ENCODE measurements around the gene VTA1.
A peak's percentile ranks its signal among the peaks of the same experiment; 100 is the strongest.
"Not testable (repeated sequence)": the region's sequence is repeated elsewhere in the genome, so short reads cannot be mapped to it uniquely, and the experiment has no call there.

Gene VTA1, protein sequence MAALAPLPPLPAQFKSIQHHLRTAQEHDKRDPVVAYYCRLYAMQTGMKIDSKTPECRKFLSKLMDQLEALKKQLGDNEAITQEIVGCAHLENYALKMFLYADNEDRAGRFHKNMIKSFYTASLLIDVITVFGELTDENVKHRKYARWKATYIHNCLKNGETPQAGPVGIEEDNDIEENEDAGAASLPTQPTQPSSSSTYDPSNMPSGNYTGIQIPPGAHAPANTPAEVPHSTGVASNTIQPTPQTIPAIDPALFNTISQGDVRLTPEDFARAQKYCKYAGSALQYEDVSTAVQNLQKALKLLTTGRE

DNA sequence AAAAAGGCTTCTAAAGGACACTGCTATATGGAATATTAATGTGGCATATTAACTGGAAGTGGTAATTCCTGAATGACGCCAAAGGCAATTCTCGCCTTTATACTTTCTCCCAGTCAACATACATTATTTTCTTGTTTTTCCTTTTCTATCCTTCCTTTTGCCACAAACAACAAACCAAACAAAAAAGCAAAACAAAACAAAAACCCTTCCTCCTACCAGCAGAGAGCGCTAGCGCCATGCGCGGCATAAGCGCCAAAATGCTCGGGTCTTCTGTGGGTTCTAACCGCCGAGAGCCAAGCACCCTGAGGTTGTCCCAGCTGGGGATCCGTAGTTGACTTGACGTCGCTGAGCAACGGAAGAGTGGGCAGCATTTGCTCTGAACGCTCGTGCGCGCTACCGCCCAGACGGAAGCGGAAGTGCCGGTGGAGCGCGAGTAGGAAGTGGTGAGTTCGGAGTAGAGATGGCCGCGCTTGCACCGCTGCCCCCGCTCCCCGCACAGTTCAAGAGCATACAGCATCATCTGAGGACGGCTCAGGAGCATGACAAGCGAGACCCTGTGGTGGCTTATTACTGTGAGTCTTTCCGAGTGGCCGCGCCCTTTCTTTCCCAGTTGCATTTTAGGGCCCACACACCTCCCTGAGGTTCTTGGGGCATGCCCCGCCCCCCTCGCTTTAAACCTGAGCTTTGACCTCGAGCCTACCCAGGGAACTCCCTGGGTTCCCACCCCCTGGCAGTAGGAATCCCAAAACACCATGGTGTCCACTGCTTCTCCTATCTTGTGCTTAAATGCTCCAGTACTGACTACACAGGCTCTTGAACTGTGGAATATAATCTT, at the start of gene VTA1, which contains the start of gene NMBR:
VTA1 (plus strand) TSS at position 436 of the 835 bp plus-strand sequence; CDS start at position 461, 25 bp downstream.
NMBR (minus strand) TSS at position 295 of the 835 bp plus-strand sequence. CDS start 58,464 bp downstream, outside the sequence.
- H3K9me3 Mint-ChIP-seq = no peaks in the 10 kb centered on the region
- peak within 1 kb of the TSS; percentile 97 for H3K4me3 Mint-ChIP-seq
- peaks cover 26% of the 10 kb centered on the region for H3K4me1 Mint-ChIP-seq (ENCODE audit: low read depth)
- H3K36me3 Mint-ChIP-seq (ENCODE audit: low read depth) = peaks cover 10% of the 10 kb centered on the region
- peak; percentile 97 for DNase-seq (ENCODE audit: low spot score)
- no peaks in the 10 kb centered on the region for H3K27me3 Mint-ChIP-seq (ENCODE audit: low read depth)
- peak within 1 kb of the TSS; percentile 87 for H3K27ac Mint-ChIP-seq

DNA sequence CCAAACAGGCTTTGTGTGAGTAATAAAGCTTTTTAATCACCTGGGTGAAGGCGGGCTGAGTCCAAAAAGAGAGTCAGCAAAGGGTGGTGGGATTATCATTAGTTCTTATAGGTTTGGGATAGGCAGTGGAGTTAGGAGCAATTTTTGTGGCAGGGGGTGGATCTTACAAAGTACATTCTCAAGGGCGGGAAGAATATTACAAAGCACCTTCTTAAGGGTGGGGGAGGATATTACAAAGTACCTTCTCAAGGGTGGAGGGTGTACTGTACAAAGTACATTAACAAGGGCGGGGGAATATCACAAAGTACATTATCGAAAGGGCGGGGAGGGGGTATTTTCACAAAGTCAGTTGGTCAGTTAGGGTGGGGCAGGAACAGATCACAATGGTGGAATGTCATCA, 42.2 kb upstream of the VTA1 start:
- not testable (repeated sequence) for H3K9me3 Mint-ChIP-seq; H3K36me3 Mint-ChIP-seq (ENCODE audit: low read depth); H3K27me3 Mint-ChIP-seq (ENCODE audit: low read depth); H3K27ac Mint-ChIP-seq; DNase-seq (ENCODE audit: low spot score); H3K4me1 Mint-ChIP-seq (ENCODE audit: low read depth); H3K4me3 Mint-ChIP-seq

DNA sequence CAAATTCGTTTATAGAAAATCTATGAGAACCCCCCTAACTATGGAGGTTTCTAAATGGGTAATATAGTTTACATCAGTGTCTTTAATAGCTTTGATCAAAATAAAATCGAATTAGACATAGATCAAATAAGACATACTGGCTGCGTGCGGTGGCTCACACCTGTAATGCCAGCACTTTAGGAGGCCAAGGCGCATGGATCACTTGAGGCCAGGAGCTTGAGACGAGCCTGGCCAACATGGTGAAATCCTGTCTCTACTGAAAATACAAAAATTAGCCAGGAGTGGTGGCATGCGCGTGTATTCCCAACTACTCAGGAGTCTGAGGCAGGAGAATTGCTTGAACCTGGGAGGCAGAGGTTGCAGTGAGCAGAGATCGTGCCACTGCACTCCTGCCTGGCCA, 36.2 kb upstream of the VTA1 start:
- not testable (repeated sequence) for H3K27ac Mint-ChIP-seq; H3K4me1 Mint-ChIP-seq (ENCODE audit: low read depth); H3K4me3 Mint-ChIP-seq; H3K36me3 Mint-ChIP-seq (ENCODE audit: low read depth); DNase-seq (ENCODE audit: low spot score); H3K27me3 Mint-ChIP-seq (ENCODE audit: low read depth); H3K9me3 Mint-ChIP-seq

DNA sequence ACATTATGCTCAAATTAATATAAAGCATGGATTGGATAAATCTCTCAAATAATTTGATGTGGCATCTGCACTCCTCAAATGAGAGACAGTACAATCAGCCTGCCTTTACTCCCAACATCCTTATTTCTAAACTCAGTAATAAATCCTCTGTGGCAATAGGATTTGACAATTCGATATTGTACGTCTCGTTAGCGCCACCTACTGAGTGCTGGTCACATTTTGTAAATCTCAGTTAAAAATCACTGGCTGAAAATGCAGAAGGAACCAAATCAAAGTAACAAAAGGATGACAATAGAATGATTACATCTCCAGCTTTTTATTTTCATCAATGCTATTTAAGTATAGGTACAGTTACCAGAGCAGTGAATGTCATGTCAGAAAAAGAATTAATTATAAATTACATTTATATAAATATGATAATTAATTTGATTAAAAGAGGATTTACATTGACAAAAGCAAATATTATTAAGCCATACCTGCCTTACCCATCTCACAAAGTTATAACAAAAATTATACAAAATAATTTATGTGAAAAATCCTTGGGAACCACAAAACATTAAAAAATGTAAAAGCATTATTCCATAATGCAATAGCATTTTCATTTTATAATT, 34.5 kb upstream of the VTA1 start:
- peaks cover 2% of the 10 kb centered on the region for H3K27me3 Mint-ChIP-seq (ENCODE audit: low read depth)
- no peak overlapping the region for H3K27ac Mint-ChIP-seq
- H3K36me3 Mint-ChIP-seq (ENCODE audit: low read depth) = no peaks in the 10 kb centered on the region
- no peaks in the 10 kb centered on the region for H3K4me1 Mint-ChIP-seq (ENCODE audit: low read depth)
- DNase-seq (ENCODE audit: low spot score) = peak; percentile 23
- no peaks in the 10 kb centered on the region for H3K9me3 Mint-ChIP-seq
- no peak overlapping the region for H3K4me3 Mint-ChIP-seq

DNA sequence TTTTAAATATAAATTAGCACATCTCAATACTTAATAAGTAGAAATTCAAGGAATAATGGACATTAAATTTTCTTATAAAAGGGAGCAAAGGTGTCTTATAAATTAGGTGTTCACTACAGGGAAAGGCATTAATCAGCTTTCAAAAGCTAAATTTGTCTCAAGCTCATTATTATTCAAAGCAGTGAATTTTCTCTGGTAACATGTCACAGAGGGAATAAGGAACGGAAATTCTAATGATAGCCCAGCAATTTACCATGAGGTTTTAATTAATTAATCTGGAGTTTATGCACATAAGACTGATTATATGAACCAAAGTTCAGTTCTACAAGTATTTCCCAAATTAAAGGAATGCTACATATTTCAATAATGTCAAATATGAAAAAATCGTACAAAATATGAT, 29.7 kb upstream of the VTA1 start:
- no peaks in the 10 kb centered on the region for H3K36me3 Mint-ChIP-seq (ENCODE audit: low read depth)
- no peaks in the 10 kb centered on the region for H3K4me1 Mint-ChIP-seq (ENCODE audit: low read depth)
- no peak for DNase-seq (ENCODE audit: low spot score)
- no peaks in the 10 kb centered on the region for H3K9me3 Mint-ChIP-seq
- H3K4me3 Mint-ChIP-seq = no peak overlapping the region
- H3K27ac Mint-ChIP-seq = no peak overlapping the region
- peaks cover 11% of the 10 kb centered on the region for H3K27me3 Mint-ChIP-seq (ENCODE audit: low read depth)

DNA sequence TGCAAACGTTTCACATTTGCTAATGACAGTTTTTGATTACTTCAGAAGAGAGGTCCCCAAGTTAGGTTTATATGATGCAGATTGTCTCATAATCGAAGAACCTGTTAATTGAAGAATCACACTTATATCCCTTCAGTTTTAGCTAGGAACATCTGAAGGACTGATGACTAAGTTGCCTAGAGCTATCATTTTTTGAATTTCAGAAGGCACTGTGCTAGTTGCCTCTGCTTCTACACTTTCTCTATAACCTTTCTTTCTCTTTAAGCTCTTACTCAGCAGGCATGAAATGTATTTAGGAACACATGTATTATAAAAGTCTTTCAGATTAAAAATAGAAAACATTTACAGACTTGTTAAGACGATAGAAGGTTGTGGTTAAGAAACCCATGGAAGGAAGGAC, 28.7 kb upstream of the VTA1 start:
- no peaks in the 10 kb centered on the region for H3K4me1 Mint-ChIP-seq (ENCODE audit: low read depth)
- no peaks in the 10 kb centered on the region for H3K36me3 Mint-ChIP-seq (ENCODE audit: low read depth)
- H3K4me3 Mint-ChIP-seq = no peak overlapping the region
- no peak for DNase-seq (ENCODE audit: low spot score)
- peaks cover 14% of the 10 kb centered on the region for H3K27me3 Mint-ChIP-seq (ENCODE audit: low read depth)
- no peak overlapping the region for H3K27ac Mint-ChIP-seq
- no peaks in the 10 kb centered on the region for H3K9me3 Mint-ChIP-seq

DNA sequence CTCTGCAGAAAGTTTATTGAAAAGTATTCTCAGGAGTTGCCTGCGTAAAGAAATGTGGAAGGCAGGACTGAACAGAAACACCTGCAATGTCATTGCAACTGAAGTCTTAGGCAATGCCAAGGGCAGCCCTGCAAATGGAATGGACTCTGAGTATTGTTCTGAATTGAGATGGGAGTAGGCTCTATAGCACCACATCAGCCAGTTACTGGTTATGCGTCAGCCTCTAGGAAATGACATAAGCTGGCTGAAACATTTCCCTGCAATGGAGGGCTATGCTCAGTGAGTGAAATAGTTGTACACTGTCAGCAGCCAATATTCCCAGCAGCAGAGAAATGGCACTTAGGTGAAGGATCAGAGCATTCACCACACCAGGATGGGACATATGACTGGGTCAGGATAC, 28.1 kb upstream of the VTA1 start:
- DNase-seq (ENCODE audit: low spot score) = no peak
- Mint-ChIP-seq H3K27ac (no peak overlapping the region), H3K4me1 (ENCODE audit: low read depth) (no peaks in the 10 kb centered on the region), H3K27me3 (ENCODE audit: low read depth) (peaks cover 12% of the 10 kb centered on the region), H3K4me3 (no peak overlapping the region), H3K36me3 (ENCODE audit: low read depth) (no peaks in the 10 kb centered on the region), H3K9me3 (no peaks in the 10 kb centered on the region)

DNA sequence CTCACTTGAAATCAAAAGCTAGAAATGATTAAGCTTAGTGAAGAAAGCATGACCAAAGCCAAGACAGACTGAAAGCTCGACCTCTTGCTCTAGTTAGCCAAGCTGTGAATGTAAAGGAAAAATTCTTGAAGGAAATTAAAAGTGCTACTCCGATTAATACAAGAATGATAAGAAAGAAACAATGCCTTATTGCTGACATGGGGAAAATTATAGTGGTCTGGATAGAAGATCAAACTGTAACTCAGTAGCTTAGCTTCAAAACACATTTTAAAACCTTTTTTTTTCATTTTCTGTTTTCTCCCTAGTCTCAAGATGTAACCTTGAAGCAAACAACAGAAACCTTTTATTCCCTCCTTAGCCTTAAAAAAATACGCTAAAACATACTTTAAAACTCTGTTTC, 25.7 kb upstream of the VTA1 start:
- Mint-ChIP-seq H3K27me3 (ENCODE audit: low read depth) (peaks cover 18% of the 10 kb centered on the region), H3K4me3 (no peak overlapping the region), H3K9me3 (no peaks in the 10 kb centered on the region), H3K4me1 (ENCODE audit: low read depth) (no peaks in the 10 kb centered on the region), H3K36me3 (ENCODE audit: low read depth) (no peaks in the 10 kb centered on the region), H3K27ac (no peak overlapping the region)
- no peak for DNase-seq (ENCODE audit: low spot score)

DNA sequence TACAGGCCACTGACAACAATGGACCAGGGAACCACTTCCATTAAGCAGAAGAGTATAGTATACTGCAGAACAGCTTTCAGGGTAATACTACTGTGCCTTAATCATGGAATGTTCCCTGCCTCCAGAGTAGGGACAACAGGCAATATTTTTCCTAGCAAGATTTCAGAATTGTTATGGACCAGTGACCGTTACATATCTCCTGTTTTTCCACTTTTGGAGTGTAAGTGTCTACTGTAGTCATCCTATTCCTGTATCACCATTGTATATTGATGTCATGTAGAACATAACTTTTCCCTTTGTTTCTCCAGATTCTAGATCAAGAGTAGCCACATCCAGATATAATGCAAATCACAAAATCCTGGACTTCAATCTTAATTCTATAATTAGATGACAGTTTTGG, 16.2 kb upstream of the VTA1 start:
- DNase-seq (ENCODE audit: low spot score) = no peak
- H3K27me3 Mint-ChIP-seq (ENCODE audit: low read depth) = peaks cover 27% of the 10 kb centered on the region
- no peaks in the 10 kb centered on the region for H3K4me1 Mint-ChIP-seq (ENCODE audit: low read depth)
- no peak overlapping the region for H3K27ac Mint-ChIP-seq
- H3K4me3 Mint-ChIP-seq = no peak overlapping the region
- no peaks in the 10 kb centered on the region for H3K9me3 Mint-ChIP-seq
- no peaks in the 10 kb centered on the region for H3K36me3 Mint-ChIP-seq (ENCODE audit: low read depth)

DNA sequence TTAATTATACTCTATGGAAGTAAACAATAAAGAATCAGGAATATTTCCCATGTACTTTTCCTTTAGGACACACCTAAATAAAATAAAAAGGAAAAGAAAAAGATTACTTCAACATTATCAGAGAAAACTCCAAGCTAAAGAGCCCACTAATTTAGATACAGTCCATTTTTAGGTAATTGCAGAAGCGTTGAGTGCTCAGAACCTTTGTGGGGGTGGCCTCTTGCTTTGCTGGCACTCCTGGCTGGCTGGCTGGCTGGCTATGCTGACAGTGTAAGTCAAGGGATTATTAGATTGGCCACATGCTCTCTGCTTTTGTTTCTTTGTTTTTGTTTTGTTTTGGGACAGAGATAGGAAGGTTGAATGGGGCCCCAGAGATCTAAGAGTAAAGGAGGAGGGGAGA, 14.4 kb upstream of the VTA1 start, which contains the start of gene GJE1:
GJE1 (plus strand) TSS at position 301 of the 400 bp plus-strand sequence. CDS start 234 bp downstream, outside the sequence.
- peaks cover 26% of the 10 kb centered on the region for H3K27me3 Mint-ChIP-seq (ENCODE audit: low read depth)
- no peak for DNase-seq (ENCODE audit: low spot score)
- H3K9me3 Mint-ChIP-seq = no peaks in the 10 kb centered on the region
- no peak within 1 kb of the TSS for H3K4me3 Mint-ChIP-seq
- H3K27ac Mint-ChIP-seq = no peak within 1 kb of the TSS
- H3K4me1 Mint-ChIP-seq (ENCODE audit: low read depth) = no peaks in the 10 kb centered on the region
- H3K36me3 Mint-ChIP-seq (ENCODE audit: low read depth) = no peaks in the 10 kb centered on the region

DNA sequence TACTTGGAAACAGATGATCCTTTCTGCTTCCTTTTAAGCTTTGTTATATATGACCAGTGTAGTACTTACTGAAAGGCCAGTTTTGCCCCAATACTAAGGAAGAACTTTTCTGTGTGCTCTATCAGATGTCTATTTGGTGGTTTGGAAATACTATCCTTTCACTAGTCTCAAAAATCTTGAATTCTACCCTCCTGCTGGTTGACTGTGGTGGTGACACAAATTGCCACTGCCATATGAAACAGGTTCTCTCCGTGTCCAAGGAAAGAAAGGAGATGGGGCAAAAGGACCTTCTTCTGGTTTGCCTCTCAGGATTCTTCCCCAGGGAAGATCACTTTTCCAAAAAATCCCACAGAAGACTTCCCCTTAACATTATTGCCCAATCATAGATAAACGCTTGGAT, 8.2 kb upstream of the VTA1 start:
- H3K27me3 Mint-ChIP-seq (ENCODE audit: low read depth) = peaks cover 14% of the 10 kb centered on the region
- H3K27ac Mint-ChIP-seq = no peak overlapping the region
- no peak overlapping the region for H3K4me3 Mint-ChIP-seq
- no peaks in the 10 kb centered on the region for H3K36me3 Mint-ChIP-seq (ENCODE audit: low read depth)
- no peak for DNase-seq (ENCODE audit: low spot score)
- H3K4me1 Mint-ChIP-seq (ENCODE audit: low read depth) = no peaks in the 10 kb centered on the region
- H3K9me3 Mint-ChIP-seq = no peaks in the 10 kb centered on the region

DNA sequence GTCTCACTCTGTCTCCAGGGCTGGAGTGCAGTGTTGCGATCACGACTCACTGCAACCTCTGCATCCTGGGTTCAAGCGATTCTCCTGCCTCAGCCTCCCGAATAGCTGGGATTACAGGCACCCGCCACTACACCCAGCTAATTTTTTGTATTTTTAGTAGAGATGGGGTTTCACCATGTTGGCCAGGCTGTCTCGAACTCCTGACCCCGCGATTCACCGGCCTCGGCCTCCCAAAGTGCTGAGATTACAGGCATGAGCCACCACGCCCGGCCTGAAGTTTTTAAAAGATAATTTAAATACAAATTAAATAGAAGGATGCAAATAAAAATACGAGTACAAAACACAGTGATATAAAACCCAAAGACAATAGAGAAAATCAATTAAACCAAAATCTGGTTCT, 5.5 kb upstream of the VTA1 start:
- not testable (repeated sequence) for H3K4me3 Mint-ChIP-seq; H3K4me1 Mint-ChIP-seq (ENCODE audit: low read depth)

DNA sequence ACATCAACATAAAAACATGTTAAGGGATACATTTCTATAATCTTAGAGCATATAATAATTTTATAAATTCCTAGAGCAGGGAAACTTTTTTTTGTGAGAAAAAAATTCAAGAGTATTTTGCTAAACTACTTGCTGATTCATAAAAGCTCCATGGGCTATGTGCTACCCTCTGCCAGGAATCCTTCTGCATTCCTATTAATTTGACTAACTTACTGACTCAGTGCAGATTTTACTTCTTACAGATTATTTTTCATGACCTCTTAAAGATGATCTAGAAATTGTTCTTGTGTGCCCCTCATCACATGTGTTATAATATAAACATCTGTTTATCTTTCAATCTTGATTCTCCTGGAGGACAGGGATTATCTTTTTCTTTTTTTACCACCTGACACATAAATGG, 5.7 kb downstream of the VTA1 start:
- H3K4me3 Mint-ChIP-seq = no peak overlapping the region

More for the DNA sequence above, 5.5 kb upstream of the VTA1 start:
- peaks cover 12% of the 10 kb centered on the region for H3K27me3 Mint-ChIP-seq (ENCODE audit: low read depth)
- DNase-seq (ENCODE audit: low spot score); H3K36me3 Mint-ChIP-seq (ENCODE audit: low read depth); H3K27ac Mint-ChIP-seq; H3K9me3 Mint-ChIP-seq: not testable (repeated sequence)

DNA sequence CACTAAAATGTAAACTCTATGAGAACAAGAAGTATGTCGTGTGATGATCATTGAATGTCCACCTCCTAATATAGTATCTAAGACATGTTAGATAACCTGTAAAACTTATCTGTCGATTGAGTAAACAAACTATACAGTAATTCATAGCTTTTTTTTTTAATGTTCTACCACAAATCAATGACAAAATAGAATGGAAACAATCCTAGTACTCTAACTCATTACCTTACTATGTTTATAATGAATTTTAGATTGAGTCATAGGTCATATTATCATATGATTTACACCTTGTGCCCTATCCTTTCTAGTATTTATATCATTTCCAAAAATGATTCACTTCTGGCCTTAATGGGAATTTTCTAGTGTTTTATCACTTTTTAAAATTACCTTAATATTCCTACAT, 6.1 kb downstream of the VTA1 start:
- H3K27ac Mint-ChIP-seq = no peak overlapping the region
- H3K36me3 Mint-ChIP-seq (ENCODE audit: low read depth) = peaks cover 11% of the 10 kb centered on the region
- H3K4me1 Mint-ChIP-seq (ENCODE audit: low read depth) = peaks cover 28% of the 10 kb centered on the region
- H3K9me3 Mint-ChIP-seq = no peaks in the 10 kb centered on the region
- no peak overlapping the region for H3K4me3 Mint-ChIP-seq
- no peaks in the 10 kb centered on the region for H3K27me3 Mint-ChIP-seq (ENCODE audit: low read depth)
- DNase-seq (ENCODE audit: low spot score) = no peak

More for the DNA sequence above, 5.7 kb downstream of the VTA1 start:
- H3K36me3 Mint-ChIP-seq (ENCODE audit: low read depth) = peaks cover 11% of the 10 kb centered on the region
- no peak for DNase-seq (ENCODE audit: low spot score)
- H3K4me1 Mint-ChIP-seq (ENCODE audit: low read depth) = peaks cover 29% of the 10 kb centered on the region
- H3K27ac Mint-ChIP-seq = no peak overlapping the region
- no peaks in the 10 kb centered on the region for H3K27me3 Mint-ChIP-seq (ENCODE audit: low read depth)
- H3K9me3 Mint-ChIP-seq = no peaks in the 10 kb centered on the region

Measured in T-helper 2 cell treated with Interferon-gamma antibody and Interleukin-4, amounts not matched to agents 5 μg/mL and 100 μg/mL, for 36 hours (primary cell).